KOPT-K1 (cell line): Measurements from ENCODE around the gene SH3RF1.

ENCODE experiments used
- H3K27ac ChIP-seq: fragments of 200-600 bp; sonication (generic); 2 replicates; pipeline ENCODE4 v1.5.1; 2016; ENCODE audit warnings: antibody characterized with exemption, mild to moderate bottlenecking, low read depth, low read length; ENCODE audit not compliant: poor library complexity, severe bottlenecking
- H3K36me3 ChIP-seq: fragments of 200-600 bp; sonication (generic); 2 replicates; pipeline ENCODE4 v1.5.1; 2017; ENCODE audit warnings: antibody characterized with exemption, mild to moderate bottlenecking, low read length, moderate library complexity; ENCODE audit not compliant: insufficient read depth
- H3K9me3 ChIP-seq: fragments of 200-600 bp; sonication (generic); 2 replicates; pipeline ENCODE4 v1.5.1; 2017; ENCODE audit warnings: antibody characterized with exemption, low read length, mild to moderate bottlenecking; ENCODE audit not compliant: insufficient read depth, poor library complexity, severe bottlenecking

The SH3RF1 gene

GRCh38 chr4:169160825-169161224, 109.9 kb downstream of the SH3RF1 start:
- Histone ChIP-seq H3K9me3 (no peaks in the 10 kb centered on the region), H3K36me3 (no peaks in the 10 kb centered on the region), H3K27ac (no peak overlapping the region)

- no peaks in the 10 kb centered on the region for H3K36me3 ChIP-seq
- H3K9me3 ChIP-seq, result no peaks in the 10 kb centered on the region
- no peak overlapping the region for H3K27ac ChIP-seq
Observed at GRCh38 chr4:169159624-169160171, 111.1 kb downstream of the SH3RF1 start.

- no peaks in the 10 kb centered on the region for H3K9me3 ChIP-seq
- no peak overlapping the region for H3K27ac ChIP-seq
- H3K36me3 ChIP-seq, result no peaks in the 10 kb centered on the region
Observed at GRCh38 chr4:169158861-169159260, 111.9 kb downstream of the SH3RF1 start.

- H3K9me3 ChIP-seq, result no peaks in the 10 kb centered on the region
- H3K27ac ChIP-seq, result no peak overlapping the region
- no peaks in the 10 kb centered on the region for H3K36me3 ChIP-seq
Observed at GRCh38 chr4:169158046-169158445, 112.7 kb downstream of the SH3RF1 start.

- Histone ChIP-seq H3K27ac (no peak overlapping the region), H3K36me3 (no peaks in the 10 kb centered on the region), H3K9me3 (no peaks in the 10 kb centered on the region)
Observed at GRCh38 chr4:169156392-169156791, 114.4 kb downstream of the SH3RF1 start.

GRCh38 chr4:169154121-169154520, 116.6 kb downstream of the SH3RF1 start:
- Histone ChIP-seq H3K9me3 (no peaks in the 10 kb centered on the region), H3K36me3 (no peaks in the 10 kb centered on the region), H3K27ac (no peak overlapping the region)

GRCh38 chr4:169153481-169154087, 117.2 kb downstream of the SH3RF1 start:
- H3K27ac ChIP-seq, result no peak overlapping the region
- H3K9me3 ChIP-seq, result no peaks in the 10 kb centered on the region
- no peaks in the 10 kb centered on the region for H3K36me3 ChIP-seq

GRCh38 chr4:169152899-169153298, 117.9 kb downstream of the SH3RF1 start:
- Histone ChIP-seq H3K9me3 (no peaks in the 10 kb centered on the region), H3K36me3 (no peaks in the 10 kb centered on the region), H3K27ac (no peak overlapping the region)

GRCh38 chr4:169152098-169152497, 118.7 kb downstream of the SH3RF1 start:
- H3K9me3 ChIP-seq, result no peaks in the 10 kb centered on the region
- no peaks in the 10 kb centered on the region for H3K36me3 ChIP-seq
- H3K27ac ChIP-seq, result no peak overlapping the region

- H3K36me3 ChIP-seq, result no peaks in the 10 kb centered on the region
- H3K27ac ChIP-seq, result no peak overlapping the region
- no peaks in the 10 kb centered on the region for H3K9me3 ChIP-seq
Observed at GRCh38 chr4:169151671-169152070, 119.1 kb downstream of the SH3RF1 start.

- Histone ChIP-seq H3K27ac (no peak overlapping the region), H3K9me3 (no peaks in the 10 kb centered on the region), H3K36me3 (no peaks in the 10 kb centered on the region)
Observed at GRCh38 chr4:169150806-169151205, 120.0 kb downstream of the SH3RF1 start.

GRCh38 chr4:169148885-169149284, 121.9 kb downstream of the SH3RF1 start:
- no peaks in the 10 kb centered on the region for H3K36me3 ChIP-seq
- H3K9me3 ChIP-seq, result no peaks in the 10 kb centered on the region
- H3K27ac ChIP-seq, result no peak overlapping the region

- no peak overlapping the region for H3K27ac ChIP-seq
- H3K36me3 ChIP-seq, result no peaks in the 10 kb centered on the region
- H3K9me3 ChIP-seq, result no peaks in the 10 kb centered on the region
Observed at GRCh38 chr4:169147191-169147590, 123.6 kb downstream of the SH3RF1 start.

- Histone ChIP-seq H3K36me3 (no peaks in the 10 kb centered on the region), H3K9me3 (no peaks in the 10 kb centered on the region), H3K27ac (no peak overlapping the region)
Observed at GRCh38 chr4:169144061-169144600, 126.6 kb downstream of the SH3RF1 start.

- H3K27ac ChIP-seq, result no peak overlapping the region
- H3K9me3 ChIP-seq, result no peaks in the 10 kb centered on the region
- no peaks in the 10 kb centered on the region for H3K36me3 ChIP-seq
Observed at GRCh38 chr4:169143335-169143734, 127.4 kb downstream of the SH3RF1 start.

GRCh38 chr4:169142906-169143305, 127.8 kb downstream of the SH3RF1 start:
- Histone ChIP-seq H3K27ac (no peak overlapping the region), H3K36me3 (no peaks in the 10 kb centered on the region), H3K9me3 (no peaks in the 10 kb centered on the region)
